HT1080 (cell line): ENCODE results near the gene WFDC2. TPM values are rescaled to one million over a fixed set of nuclear protein-coding genes. Genes with fewer than 3 reads are reported as not detected.
A peak's percentile ranks its signal among the peaks of the same experiment; 100 is the strongest.

ENCODE experiments used
- DNase-seq: peaks from one replicate; pipeline ENCODE4 v3.0.0-alpha.2; 2015; ENCODE audit warnings: low read depth
- polyA plus RNA-seq, 2 experiments: library from polyadenylated mRNA; depleted of rRNA; stranded (reverse); fragments of >200 nt; gene quantifications; 2 replicates each; pipeline ENCODE4 v1.2.3, GENCODE V29; 2015
- total RNA-seq: library from RNA; depleted of rRNA; stranded (reverse); fragments of >200 nt; shearing (Covaris generic); gene quantifications from 2 replicates; pipeline ENCODE4 v1.2.3, GENCODE V29; 2014; rRNA removed

WFDC2 gene
- not detected in 2 replicates for total RNA-seq
- not detected in 2 replicates for polyA plus RNA-seq (2015; cell fraction: cytosol; rRNA removed)
- polyA plus RNA-seq (2015; cell fraction: nucleus; rRNA removed): not detected in 2 replicates

- no peak for DNase-seq
These were observed at the start of gene WFDC2 for GRCh38 chr20:45469336-45470261. Gene WFDC2 (plus strand): TSS chr20:45469753. CDS start chr20:45469782, 29 bp downstream.

- no peak for DNase-seq
These were observed 49.4 kb upstream of the WFDC2 start for GRCh38 chr20:45420125-45420524.

GRCh38 chr20:45423700-45424099, 45.9 kb upstream of the WFDC2 start:
- DNase-seq: no peak

- DNase-seq: no peak
These were observed 44.0 kb upstream of the WFDC2 start for GRCh38 chr20:45425561-45425960.

GRCh38 chr20:45426320-45427016, 43.1 kb upstream of the WFDC2 start:
- DNase-seq: no peak

- DNase-seq: no peak
These were observed 42.1 kb upstream of the WFDC2 start for GRCh38 chr20:45427236-45428149.

GRCh38 chr20:45429618-45430017, 39.9 kb upstream of the WFDC2 start:
- DNase-seq: no peak

GRCh38 chr20:45432294-45432693, 37.3 kb upstream of the WFDC2 start:
- no peak for DNase-seq

GRCh38 chr20:45433316-45433715, 36.2 kb upstream of the WFDC2 start:
- DNase-seq: peak; percentile 31

- DNase-seq: no peak
These were observed 35.6 kb upstream of the WFDC2 start for GRCh38 chr20:45433976-45434375.

- peak; percentile 82 for DNase-seq
These were observed 32.6 kb upstream of the WFDC2 start for GRCh38 chr20:45436732-45437485.

- DNase-seq: no peak
These were observed 29.1 kb upstream of the WFDC2 start for GRCh38 chr20:45440424-45440823.

GRCh38 chr20:45440891-45441685, 28.5 kb upstream of the WFDC2 start:
- no peak for DNase-seq

- DNase-seq: no peak
These were observed 27.8 kb upstream of the WFDC2 start for GRCh38 chr20:45441746-45442145.

- no peak for DNase-seq
These were observed 25.5 kb upstream of the WFDC2 start for GRCh38 chr20:45444050-45444449.

- DNase-seq: peak; percentile 37
These were observed 23.6 kb upstream of the WFDC2 start for GRCh38 chr20:45445805-45446562.

GRCh38 chr20:45448270-45448669, 21.3 kb upstream of the WFDC2 start:
- DNase-seq: no peak

GRCh38 chr20:45449528-45449927, 20.0 kb upstream of the WFDC2 start:
- no peak for DNase-seq
